ENCODE measurements around the gene NADK.
A peak's percentile ranks its signal among the peaks of the same experiment; 100 is the strongest.

NADK gene

DNA sequence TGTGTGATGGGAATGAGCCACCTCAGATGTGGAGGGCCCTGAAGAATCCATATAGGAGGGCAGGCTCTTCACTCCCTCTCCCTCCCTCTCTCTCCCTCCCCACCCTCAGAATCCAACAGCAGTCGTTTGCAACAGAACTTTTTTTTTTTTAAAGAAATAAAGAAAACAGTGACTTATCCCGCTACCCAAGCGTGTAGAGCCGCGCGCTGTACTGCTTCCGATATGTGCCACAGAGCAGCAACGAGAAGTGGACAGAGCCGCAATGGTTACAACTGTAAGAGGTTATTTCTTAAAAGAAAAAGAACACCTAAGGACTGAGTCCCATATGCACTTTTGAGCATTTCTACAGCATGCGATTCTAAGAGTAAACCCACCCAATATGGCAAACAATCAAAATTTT, 7.4 kb upstream of the NADK start:
- peak in 1 of 2 experiments; percentile 30 for DNase-seq

DNA sequence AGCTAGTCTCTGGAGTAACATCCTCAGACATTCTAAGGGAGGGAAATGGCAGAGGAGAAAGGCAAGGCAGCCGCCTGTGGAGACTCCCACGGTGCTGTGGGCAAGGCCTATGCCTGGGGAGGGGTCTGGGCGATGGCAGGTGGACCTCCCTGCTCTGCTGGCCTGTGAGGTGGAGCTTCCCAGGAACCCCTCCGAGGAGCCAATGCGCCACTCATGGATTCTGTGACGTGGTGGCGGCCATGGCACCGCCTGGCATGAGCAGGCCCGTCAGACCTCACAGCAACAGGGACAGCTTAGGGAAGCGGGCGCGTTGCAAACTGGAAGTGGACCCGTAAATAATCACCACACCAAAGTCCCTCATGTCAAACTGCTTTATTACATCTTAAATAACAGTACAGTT, 6.7 kb upstream of the NADK start:
- DNase-seq = no peak

DNA sequence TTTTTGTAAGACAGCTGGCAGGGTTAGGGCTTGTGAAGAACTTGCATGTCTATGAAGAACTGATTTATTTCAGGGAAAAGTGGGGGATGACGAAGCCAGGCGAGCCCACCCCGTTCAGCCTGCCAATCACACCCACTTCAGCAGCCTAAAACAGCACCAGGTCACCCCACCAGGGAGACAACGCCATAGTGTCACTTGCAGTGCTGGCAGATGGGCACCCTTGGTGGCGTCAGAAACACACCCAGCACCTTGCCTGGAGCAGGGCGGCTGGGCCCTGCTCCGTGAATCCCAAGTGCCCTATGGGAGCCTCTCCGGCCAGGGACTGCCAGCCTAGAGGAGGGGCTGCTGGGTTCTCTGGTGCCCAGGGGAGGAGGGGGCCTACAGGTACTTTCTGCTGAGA, 5.0 kb upstream of the NADK start:
- no peak for DNase-seq

DNA sequence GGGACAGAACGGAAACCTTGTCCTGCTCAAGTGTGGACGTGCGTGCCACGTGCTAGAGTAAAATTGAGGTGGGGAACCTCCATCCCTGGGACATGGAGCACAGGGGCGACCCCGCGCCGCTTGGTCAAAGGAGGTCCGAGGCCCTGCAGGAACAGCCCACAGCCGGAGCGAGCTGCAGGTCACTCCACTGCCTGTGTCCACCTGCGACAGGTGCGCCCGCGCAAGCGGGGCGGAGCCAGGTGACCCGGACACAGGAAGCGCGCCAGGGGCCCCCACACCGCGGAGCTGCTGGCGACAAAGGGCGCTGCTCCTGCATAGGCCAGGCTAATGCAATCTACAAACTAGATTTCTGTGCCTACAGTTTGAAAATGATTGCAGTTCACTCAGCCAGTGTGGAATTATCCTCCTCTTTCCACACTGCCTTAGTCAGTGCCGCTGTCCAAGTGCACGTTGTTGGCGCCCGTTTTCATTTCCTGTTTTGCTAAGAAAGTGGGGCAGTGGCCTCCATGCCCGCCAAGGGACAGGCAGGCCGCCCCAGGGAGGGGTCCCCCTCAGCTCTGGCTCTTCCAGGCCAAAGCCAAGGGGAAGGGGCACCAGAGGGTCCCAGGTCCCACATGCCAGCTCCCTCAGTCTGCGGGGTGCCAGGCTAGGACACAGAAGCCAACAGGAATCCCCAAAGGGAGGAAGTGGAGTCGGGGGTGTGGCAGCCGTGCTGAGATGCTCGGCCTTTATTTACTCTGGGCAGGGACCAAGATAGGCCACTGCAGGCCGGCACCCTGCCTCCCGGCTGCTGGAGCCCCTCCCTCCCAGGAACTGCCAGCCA, 4.3 kb upstream of the NADK start:
- peak; percentile 50 to 65 for DNase-seq

DNA sequence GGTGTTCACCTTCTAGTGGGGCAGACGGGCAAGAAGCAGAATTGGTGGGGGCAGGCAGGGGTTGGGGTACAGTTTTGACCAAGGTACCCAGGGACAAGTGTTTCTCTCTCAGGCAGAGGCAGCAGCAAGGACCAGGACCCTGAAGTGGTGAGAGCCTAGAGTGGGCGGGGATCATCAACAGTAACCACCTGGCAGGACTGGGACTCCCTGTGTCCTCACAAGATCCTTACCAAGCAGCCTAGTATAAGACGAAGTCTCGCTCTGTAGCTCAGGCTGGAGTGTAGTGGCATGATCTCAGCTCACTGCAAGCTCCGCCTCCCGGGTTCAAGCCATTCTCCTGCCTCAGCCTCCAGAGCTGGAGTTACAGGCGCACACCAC, 3.2 kb upstream of the NADK start:
- DNase-seq = no peak

DNA sequence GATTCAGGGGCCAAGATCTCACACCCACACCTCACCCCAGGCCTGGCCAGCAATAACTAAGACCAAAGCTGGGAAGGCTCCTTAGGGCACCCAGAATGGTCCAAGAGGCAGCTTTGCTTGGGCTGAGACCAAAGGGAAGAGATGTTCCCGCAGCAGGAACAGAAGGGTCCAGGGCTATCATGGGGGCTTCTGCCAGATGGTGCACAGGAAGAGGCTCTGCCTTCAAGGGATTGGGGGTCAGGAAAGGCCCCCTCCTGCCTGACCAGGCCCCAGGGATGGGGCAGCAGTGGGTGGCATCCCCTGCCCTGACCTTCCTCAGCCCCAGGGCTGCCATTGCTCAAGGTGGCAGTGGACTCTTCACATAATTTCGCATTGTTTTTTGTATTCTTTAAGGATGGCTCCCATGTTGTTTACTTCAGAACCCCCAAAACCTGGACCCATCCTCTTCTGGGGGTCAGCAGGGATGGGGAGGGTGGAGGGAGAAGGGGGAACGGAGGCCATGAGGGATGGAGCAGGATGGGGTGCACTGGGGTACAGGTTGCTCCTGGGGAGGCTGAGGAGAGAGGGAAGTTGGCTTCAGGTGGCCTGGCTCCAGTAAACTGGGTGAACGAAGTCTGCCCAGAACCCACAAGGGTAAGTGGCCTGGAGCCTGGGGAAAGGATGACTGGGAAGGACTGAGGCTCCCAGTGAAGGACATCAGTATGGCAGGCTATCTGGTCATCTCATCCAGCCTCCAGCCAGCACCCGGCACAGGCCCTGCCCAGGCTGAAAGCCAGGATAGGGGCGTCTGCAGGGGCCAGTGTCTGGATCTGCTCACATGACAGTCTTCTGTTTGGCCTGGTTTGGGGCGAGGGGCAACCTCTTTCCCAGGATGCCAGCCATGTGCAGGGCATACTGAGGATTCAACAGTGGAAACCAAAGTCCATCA, 2.6 kb upstream of the NADK start:
- no peak for DNase-seq

DNA sequence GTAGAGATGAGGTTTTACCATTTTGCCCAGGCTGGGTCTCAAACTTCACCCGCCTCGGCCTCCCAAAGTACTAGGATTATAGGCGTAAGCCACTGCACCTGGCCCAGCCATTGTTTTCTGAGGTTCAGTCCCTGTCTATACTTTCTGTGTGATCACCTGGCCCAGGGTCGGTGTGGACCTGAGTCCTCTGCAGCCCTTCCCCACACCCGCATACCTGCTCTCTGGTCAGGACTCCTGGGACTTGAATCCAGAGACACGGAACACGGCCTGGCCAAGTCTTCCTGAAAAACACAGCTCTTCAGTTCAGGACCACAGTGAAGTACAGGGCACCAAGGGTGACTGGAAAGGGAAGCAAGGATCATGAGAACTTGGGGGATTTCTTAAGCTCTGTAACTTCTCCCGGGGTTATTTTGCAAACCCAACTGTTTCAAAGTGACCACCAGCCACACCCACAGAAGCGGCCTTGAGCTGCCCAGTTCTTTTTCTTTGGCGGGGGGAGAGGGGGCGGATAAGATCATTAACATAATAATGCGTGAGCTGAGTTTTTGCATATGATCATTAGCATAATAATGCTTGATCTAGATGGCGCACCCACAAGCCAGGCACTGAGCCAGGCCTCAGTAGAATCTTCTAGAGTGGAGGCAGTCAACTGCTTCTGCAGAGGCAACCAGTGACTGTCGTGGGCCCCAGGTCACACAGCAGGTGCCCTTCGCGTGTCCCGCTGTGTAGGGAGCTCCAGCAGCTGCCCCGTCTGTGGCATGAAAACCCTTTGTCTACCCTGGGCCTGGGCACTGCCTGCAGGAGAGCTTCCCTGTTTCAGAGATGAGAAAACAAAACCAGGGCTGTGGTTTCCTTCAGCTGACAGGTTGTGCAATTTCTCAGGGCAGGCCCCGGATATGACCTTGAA, 1.7 kb upstream of the NADK start:
- no peak for DNase-seq

DNA sequence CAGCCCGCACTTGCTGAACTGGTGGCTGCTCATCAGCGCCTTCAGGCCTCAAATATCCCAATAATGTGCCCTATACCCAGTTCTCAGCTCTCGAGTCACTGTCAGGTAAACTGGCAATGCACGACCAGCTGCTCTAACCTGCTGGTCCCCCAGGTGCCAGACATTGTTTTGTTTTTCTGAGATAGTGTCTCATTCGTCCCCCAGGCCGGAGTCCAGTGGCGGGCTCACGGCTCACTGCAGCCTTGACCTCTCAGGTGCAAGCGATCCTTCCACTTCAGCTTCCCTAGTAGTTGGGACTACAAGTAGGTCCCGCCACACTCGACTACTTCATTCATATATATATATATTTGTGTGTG, 1.0 kb upstream of the NADK start:
- no peak for DNase-seq

DNA sequence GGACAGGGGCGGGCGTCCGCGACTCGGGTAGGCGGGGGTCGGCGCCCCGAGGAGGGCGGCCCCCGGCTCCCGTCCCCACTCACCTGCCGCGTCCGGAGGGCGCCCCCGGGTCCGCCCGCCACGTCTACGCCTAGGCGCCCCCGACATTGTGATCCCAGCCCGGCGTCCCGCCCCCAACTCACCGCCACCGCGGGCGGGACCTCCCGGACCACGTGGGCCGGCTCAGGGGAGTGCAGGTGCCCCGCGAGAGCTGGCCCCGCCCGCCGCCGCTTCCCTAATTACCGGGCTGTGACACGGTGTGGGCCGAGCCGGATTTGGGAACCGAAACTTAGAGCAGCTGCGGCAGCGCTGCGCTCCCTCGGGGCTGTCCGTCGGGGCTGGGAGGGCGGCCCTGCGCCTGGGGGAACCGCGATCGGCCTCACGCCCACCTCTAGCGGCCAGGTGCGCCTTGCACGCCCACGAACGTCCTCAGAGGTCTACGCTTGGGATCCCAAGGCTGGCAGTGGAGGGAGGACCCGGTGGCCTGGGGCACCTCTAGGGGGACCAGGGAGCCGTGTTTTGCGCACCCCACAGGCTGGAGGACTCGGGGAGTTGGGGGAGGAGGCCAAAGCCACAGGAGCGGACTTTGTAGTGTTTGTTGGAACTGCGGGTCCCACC, 521 bp upstream of the NADK start:
- peak; percentile 57 to 73 for DNase-seq

DNA sequence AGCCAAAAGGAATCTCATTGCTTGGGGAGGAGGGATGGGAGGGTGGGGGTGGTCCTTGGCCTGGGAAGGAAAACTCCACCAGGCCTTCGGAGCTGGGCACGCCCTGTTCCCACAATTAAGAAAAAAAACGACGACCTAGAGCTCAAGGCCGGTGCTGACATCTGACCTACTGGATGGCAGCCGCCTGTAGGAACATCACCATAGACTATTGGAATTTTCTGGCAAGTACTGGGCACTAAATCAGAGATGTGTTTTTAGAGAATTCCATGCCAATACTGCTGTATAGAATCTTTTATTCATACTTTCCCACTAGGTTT, 729 bp downstream of the NADK start:
- no peak for DNase-seq

DNA sequence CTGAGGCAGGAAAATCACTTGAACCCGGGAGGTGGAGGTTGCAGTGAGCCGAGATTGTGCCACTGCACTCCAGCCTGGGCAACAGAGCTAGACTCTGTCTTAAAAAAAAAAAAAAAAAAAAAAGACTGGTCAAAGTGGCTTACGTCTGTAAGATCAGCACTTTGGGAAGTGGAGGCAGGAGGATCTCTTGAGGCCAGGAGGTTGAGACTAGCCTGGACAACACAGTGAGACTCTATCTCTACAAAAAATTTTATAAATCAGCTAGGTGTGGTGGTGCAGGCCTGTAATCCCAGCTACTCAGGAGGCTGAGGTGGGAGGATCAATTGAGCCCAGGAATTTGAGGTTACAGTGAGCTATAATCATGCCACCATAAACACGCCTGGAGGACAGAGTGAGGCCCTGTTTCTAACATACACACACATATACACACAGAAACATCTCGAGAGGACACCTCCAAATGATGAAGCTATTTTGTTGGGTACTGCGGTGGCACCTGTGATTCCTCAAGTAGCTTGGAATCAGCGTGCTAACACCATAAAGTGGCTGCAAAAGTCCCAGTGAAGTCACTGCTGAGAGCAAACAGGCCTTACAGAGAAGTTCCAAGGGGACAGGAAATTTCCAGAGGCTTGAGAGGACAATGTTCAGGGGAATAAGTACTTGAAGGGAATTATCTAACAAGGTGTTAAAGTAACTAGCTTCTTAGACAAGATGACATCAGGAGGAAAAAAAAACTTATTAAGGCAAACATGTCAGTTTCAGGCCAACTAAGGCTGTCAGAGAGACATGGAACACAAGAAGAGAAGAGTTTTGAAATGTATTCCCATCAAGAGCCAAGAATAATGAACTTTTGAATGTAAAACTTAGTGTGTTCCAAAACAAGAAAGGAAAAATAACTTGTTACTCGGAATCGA, 1.3 kb downstream of the NADK start:
- DNase-seq = no peak

DNA sequence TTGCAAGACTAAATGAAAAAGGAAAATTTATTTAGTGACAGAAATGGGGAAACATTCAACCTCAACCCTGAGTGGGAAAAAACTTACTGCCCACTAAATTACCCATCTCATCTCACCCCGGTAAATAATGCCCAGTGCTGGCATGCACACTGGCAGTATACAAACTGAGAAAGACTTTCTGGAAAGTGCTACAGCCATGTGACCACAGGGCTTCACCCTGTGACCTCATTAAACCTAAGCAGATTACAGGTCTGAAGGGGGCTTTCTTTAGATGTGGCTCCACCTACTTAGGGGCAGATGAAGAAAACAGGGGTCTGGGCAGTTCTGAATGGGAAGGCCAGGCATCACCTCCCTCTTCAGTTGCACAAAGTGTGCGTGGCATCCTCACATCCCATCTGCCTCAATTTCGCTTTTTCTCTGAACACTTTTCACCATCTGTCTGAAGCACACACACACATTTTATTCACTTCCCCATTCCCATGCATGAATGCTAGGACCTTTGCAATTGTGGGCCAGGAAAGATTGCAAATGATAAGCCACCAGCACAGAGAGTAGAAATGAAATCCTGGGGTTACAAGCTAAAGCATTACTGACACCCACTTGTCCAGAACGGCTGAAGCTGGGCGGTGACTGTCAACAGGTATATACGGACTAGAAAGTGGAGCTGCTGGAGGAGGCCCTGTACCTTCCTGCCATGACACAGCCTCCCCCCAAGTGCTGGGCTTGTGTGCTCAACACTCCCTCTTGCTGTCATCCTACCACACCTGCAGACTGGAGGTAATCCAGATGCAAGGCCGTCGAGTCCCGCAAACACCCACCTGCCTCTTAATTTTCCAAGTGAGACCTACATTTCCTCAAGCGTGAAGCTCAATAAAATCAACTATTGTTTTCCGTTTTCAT, 2.7 kb downstream of the NADK start:
- DNase-seq = peak in 1 of 2 experiments; percentile 45

DNA sequence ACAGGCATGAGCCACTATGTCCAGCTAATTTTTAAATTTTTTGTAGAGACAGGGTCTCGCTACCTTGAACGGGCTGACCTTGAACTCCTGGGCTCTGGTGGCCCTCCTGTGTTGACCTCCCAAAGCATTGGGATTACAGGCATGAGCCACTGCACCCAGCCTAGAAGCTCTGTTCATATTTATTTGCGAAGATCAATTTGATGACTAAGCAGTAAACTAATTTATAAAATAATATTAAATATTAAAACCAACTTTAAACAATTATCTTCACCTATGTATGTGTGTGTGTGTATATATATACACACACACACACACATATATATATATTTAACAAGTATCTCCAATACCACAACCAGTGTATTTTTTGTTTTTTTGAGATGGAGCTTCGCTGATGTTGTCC, 4.4 kb downstream of the NADK start:
- no peak for DNase-seq

DNA sequence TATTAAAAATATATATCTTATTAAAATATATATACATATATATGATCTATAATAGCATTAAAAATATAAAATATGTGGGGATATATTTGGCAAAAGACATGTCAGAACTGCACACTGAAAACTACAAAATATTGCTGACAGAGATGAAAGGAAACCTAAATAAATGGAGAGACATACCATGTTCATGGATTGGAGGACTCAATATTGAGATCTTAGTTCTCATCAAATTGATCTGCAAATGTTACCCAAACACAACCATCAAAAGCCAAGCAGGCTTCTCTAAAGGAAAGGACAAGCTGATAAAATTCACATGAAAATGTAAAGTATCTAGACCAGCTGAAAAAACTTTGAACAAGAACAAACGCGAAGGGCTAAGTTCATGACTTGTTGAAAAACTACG, 7.2 kb downstream of the NADK start:
- no peak for DNase-seq

DNA sequence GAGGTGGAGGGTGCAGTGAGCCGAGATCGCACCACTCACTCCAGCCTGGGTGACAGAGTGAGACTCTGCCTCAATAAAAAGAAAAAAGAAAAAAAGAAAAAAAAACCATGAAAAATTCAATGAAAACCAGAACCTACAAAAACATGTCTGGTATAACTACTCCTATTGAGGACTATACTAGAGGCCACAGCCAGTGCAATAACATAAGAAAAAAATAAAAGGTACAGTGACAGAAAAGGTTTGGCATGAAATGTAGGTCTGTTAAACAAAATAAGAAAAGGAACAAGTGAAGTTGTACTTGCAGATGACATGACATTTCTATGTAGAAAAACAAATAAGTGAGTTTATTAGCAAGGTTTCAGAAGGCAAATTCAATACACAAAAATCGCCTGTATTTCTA, 8.2 kb downstream of the NADK start:
- no peak for DNase-seq

DNA sequence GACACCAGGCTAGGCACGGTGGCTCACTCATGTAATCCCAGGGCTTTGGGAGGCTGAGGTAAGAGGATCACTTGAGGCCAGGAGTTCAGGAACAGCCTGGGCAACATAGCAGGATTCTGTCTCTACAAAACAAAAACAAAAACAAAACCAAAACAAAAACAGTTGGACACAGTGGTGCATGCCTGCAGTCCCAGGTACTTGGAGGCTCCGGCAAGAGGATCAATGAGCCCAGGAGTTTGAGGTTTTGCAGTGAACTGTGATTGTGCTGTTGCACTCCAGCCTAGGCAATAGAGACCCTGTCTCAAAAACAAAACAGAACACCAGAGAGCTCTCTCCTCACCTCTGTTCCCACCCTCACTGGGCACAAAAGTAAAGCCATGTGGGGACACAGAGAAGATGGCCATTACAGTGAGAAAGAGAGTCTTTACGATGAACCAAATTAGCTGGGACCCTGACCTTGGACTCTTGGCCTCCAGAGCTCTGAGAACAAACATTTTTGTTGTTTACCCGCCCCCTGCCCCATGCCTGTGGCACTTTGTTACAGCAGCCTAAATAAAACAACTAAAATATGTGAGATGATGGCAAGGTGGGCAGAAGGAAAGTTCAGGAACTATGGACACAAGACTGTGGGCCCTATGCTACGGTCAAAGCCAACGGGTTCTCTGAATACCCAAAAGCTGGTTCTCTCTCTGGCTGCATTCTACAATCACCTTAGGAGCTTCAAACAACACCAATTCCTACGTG, 9.8 kb downstream of the NADK start:
- no peak for DNase-seq

DNA sequence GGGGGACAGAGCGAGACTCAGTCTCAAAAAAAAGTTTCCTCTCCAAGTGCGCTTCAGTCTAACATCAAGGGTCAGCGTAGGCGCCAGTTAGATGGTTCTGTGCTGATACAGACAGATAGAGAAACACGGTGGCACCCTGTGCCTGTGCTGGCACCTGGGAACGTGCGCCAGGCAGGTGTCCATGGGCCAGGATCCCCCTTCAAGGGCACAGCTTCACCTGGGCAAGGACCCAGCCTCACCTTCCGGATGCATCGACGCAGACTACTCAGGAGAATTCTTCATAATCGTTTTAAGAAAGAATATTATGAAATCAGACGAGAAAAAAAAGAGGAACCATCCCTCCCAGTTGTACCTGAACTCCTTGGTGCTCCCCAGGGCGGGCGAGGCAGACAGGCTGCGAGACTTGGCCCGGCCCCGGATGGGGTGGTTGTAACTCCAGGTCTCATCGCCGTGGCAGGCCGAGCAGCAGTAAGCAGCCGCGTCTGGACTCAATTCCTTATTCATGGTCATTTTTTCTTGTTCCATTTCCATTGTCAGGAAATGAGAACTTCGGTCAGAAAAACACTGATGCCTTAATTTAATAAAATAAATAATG, 13.3 kb downstream of the NADK start:
- no peak for DNase-seq

DNA sequence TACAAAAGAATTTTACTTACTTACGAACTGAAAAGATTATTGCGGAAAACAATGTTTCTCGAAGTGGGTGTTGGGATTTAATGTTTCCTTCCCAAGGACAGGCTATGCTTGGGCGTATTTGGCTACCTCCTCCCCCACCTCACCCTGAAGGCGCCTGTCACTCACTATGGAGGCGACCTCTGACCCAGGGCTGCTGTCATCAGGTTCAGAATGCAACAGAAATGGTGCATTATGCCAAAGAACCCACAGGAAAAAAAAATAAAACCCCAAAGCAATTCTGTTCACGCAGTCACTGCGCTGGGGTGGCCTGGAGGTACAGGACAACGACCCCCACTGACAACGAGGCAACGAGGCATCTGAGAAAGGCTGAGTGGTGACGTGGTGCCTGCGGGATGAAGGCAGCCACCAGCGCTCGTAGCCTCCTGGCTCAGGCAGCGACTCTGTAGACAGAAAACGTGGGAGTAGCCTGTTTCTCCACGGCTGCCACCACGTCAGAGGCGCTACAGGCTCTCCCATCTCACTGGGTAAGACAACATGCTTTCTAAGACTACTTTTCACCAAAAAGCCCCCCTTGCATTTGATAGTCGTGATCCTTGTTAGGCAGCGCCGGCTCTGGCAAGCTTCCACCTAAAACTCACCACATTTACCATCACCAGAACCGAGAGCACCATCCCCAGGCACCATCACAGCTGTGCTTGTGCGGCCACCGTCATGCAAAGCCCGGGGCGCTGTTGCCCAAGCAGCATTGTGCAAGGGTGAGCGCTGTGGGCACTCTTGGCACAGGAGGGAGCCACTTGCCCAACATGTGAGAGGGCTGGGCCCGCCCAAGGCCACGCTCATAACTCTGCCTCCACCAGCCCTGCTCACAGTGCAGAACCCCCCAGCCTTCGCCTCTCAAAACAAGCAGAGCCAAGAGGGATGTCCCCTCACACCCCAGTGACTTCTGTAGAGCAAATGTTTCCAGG, 14.3 kb downstream of the NADK start:
- DNase-seq = no peak
